A549 (cell line): ENCODE measurements around the gene DNASE1L1. TPM values are rescaled to one million over a fixed set of nuclear protein-coding genes. Genes with fewer than 3 reads are reported as not detected.
A peak's percentile ranks its signal among the peaks of the same experiment; 100 is the strongest.

ENCODE experiments used
- ATAC-seq, 2 experiments: fragments of 200-7000 bp in 1 of 2; fragments of >200 bp in 1 of 2; cut with Nextera tagmentation in 1 of 2; cut with Tn5 transposase in 1 of 2; 3 replicates each; pipeline versions ENCODE4 v1.8.0 to v1.9.1; 2018 to 2020; ENCODE audit warnings: mild to moderate bottlenecking in 1 of 2, moderate library complexity in 1 of 2
- CTCF ChIA-PET: fragments of 300-600 bp; sonication (Branson Sonifier 250); formaldehyde crosslinking; extraction: SDS; loops from one replicate; lab custom pipeline; 2021; ENCODE audit warnings: antibody characterized with exemption, inconsistent platforms; lab: Yijun Ruan, JAX
- POLR2A ChIA-PET: fragments of 350-600 bp; formaldehyde crosslinking; extraction: SDS; loops from one replicate; lab custom pipeline; 2021; ENCODE audit warnings: antibody characterized with exemption, inconsistent platforms; lab: Yijun Ruan, JAX
- DNase-seq, 2 experiments: peaks; one replicate each; pipeline versions ENCODE4 v3.0.0 to v3.0.0-alpha.2; 2011 to 2016; ENCODE audit warnings: low read depth in 1 of 2, low spot score in 1 of 2
- FAIRE-seq: peaks from 2 replicates; lab custom pipeline; 2011; peaks lifted over from hg19 to GRCh38; lab: Jason Lieb, UNC
- H3K27ac ChIP-seq, 2 experiments: fragments of >200 bp; sonication (Bioruptor Twin); formaldehyde crosslinking; 3 replicates each; pipeline ENCODE4 v1.5.1; 2016 to 2017
- H3K4me1 ChIP-seq: fragments of >200 bp; sonication (Bioruptor Twin); formaldehyde crosslinking; 3 replicates; pipeline ENCODE4 v1.6.1; 2016
- H3K4me2 ChIP-seq: fragments of >200 bp; sonication (Bioruptor Twin); formaldehyde crosslinking; 3 replicates; pipeline ENCODE4 v1.6.1; 2016
- H3K4me3 ChIP-seq: fragments of >200 bp; sonication (Bioruptor Twin); formaldehyde crosslinking; 3 replicates; pipeline ENCODE4 v1.5.1; 2016
- H3K9me3 ChIP-seq: fragments of >200 bp; sonication (Bioruptor Twin); formaldehyde crosslinking; 3 replicates; pipeline ENCODE4 v1.6.1; 2016
- ATOH8 ChIP-seq: fragments of 250-450 bp; sonication (Bioruptor Pico); IDR thresholded peaks from 2 replicates; pipeline ENCODE4 v1.5.0; 2020; ENCODE audit warnings: low read depth, mild to moderate bottlenecking, moderate library complexity
- BCL3 ChIP-seq: fragments of >200 bp; sonication (Bioruptor Twin); formaldehyde crosslinking; IDR thresholded peaks from 3 replicates; pipeline ENCODE4 v1.6.1; 2016
- E2F6 ChIP-seq: IDR thresholded peaks from 2 replicates; pipeline ENCODE4 v1.6.1; 2012; ENCODE audit warnings: low read depth, borderline replicate concordance
- ESRRA ChIP-seq: fragments of 150-350 bp; IDR thresholded peaks from 2 replicates; pipeline ENCODE4 v1.6.1; 2014; ENCODE audit warnings: mild to moderate bottlenecking, low read length, borderline replicate concordance
- HOXB13 ChIP-seq: fragments of 250-450 bp; sonication (Bioruptor Pico); IDR thresholded peaks from 2 replicates; pipeline ENCODE4 v1.5.0; 2020; ENCODE audit warnings: low read depth, mild to moderate bottlenecking, moderate library complexity
- HOXB5 ChIP-seq: fragments of 250-450 bp; sonication (Bioruptor Pico); IDR thresholded peaks from 2 replicates; pipeline ENCODE4 v1.5.0; 2020; ENCODE audit warnings: mild to moderate bottlenecking, moderate library complexity
- JUN ChIP-seq, 2 experiments: fragments of >200 bp; sonication (Bioruptor Twin); formaldehyde crosslinking; IDR thresholded peaks; 2 replicates in 1 of 2; 3 replicates in 1 of 2; pipeline ENCODE4 v1.6.1; 2016 to 2017
- JUNB ChIP-seq: fragments of >200 bp; sonication (Bioruptor Twin); formaldehyde crosslinking; IDR thresholded peaks from 2 replicates; pipeline ENCODE4 v1.6.1; 2016
- KDM1A ChIP-seq: fragments of 200-600 bp; sonication (generic); IDR thresholded peaks from 2 replicates; pipeline ENCODE4 v1.6.1; 2016; ENCODE audit warnings: low read depth, mild to moderate bottlenecking
- KDM5A ChIP-seq: fragments of 200-600 bp; sonication (generic); IDR thresholded peaks from 2 replicates; pipeline ENCODE4 v1.6.1; 2016; ENCODE audit warnings: antibody characterized with exemption, mild to moderate bottlenecking
- MAX ChIP-seq: IDR thresholded peaks from 2 replicates; pipeline ENCODE4 v1.6.1; 2012
- PBX3 ChIP-seq: IDR thresholded peaks from 2 replicates; pipeline ENCODE4 v1.6.1; 2012
- PHF8 ChIP-seq: fragments of 200-600 bp; sonication (generic); IDR thresholded peaks from 2 replicates; pipeline ENCODE4 v1.6.1; 2016; ENCODE audit warnings: low read depth, mild to moderate bottlenecking, antibody characterized with exemption, moderate library complexity, borderline replicate concordance
- POLR2A ChIP-seq: IDR thresholded peaks from 2 replicates; pipeline ENCODE4 v1.6.1; 2012; ENCODE audit warnings: mild to moderate bottlenecking, low read length
- RFX5 ChIP-seq: fragments of 450-650 bp; IDR thresholded peaks from 2 replicates; pipeline ENCODE4 v1.7.1; 2014; ENCODE audit warnings: antibody characterized with exemption, mild to moderate bottlenecking, moderate library complexity
- RNF2 ChIP-seq: fragments of 200-600 bp; sonication (generic); IDR thresholded peaks from 2 replicates; pipeline ENCODE4 v1.6.1; 2016; ENCODE audit warnings: low read depth, mild to moderate bottlenecking, antibody characterized with exemption, moderate library complexity, borderline replicate concordance
- TP53 ChIP-seq: fragments of 250-450 bp; sonication (Bioruptor Pico); IDR thresholded peaks from 2 replicates; pipeline ENCODE4 v1.5.0; 2021; ENCODE audit warnings: mild to moderate bottlenecking, moderate library complexity
- USF2 ChIP-seq: fragments of 450-650 bp; IDR thresholded peaks from 2 replicates; pipeline ENCODE4 v1.6.1; 2014; ENCODE audit warnings: antibody characterized with exemption
- WGBS: methylation state at CpG from one replicate; pipeline ENCODE4 v1.1.6; 2017; ENCODE audit errors: missing lambda C conversion rate; 5-methylcytosine and 5-hydroxymethylcytosine counted together
- polyA plus RNA-seq, 4 experiments: library from polyadenylated mRNA; depleted of rRNA in 3 of 4; stranded (reverse); fragments of >200 nt; fragmentation: RNase III in 1 of 4; extraction: RNeasy Plus Mini Kit Qiagen cat#74134 plus additional on column Dnase treatment in 1 of 4; gene quantifications; 2 replicates in 3 of 4; 3 replicates in 1 of 4; pipeline ENCODE4 v1.2.3, GENCODE V29; 2011 to 2017

The DNASE1L1 gene
- polyA plus RNA-seq, 2 of the 4 experiments (the other 2 are of a cell fraction), result 14.3 to 24.5 TPM

GRCh38 chrX:154428176-154429171, 19.4 kb upstream of the DNASE1L1 start, which contains the start of gene ATP6AP1:
ATP6AP1 (plus strand) TSS chrX:154428677; CDS start chrX:154428693, 16 bp downstream.
- ChIA-PET CTCF (interaction anchor here (1.2 kb wide), 1 partner anchor 13 kb away, joined by 3 read pairs; no protein-coding TSS in a partner anchor), POLR2A (interaction anchor here (1.0 to 1.5 kb wide), 2 partner anchors 16 to 30 kb away, joined by 3 to 7 read pairs; partner anchors contain the start of gene RPL10)
- Histone ChIP-seq H3K9me3 (no peaks in the 10 kb centered on the region), H3K4me2 (peak within 1 kb of the TSS; percentile 88), H3K27ac (peak within 1 kb of the TSS; percentile 80 to 91), H3K4me1 (peaks cover 11% of the 10 kb centered on the region; the same call in 2 of the 3 replicates), H3K4me3 (peak within 1 kb of the TSS; percentile 73)
- WGBS, result 9% methylated on average over 34 of the region's 87 CpGs
- peak; percentile 57; the same call in 1 of the 2 replicates for TF ChIP-seq KDM1A
- TF ChIP-seq KDM5A, result peak; percentile 82
- TF ChIP-seq BCL3, result no peak
- no peak for TF ChIP-seq JUNB
- TF ChIP-seq HOXB5 (CRISPR knock-in tag), result no peak
- peak; percentile 79 for TF ChIP-seq POLR2A
- peak; percentile 98 for TF ChIP-seq PBX3
- 0 out of 2 replicates have a peak, but pooled peaks have one; percentile 51 for TF ChIP-seq RFX5
- no peak for TF ChIP-seq ATOH8 (CRISPR knock-in tag)
- peak; percentile 83 for TF ChIP-seq USF2
- TF ChIP-seq E2F6, result peak; percentile 86; the same call in 1 of the 2 replicates
- TF ChIP-seq MAX, result peak; percentile 72; the same call in 1 of the 2 replicates
- TF ChIP-seq JUN (IDR thresholded peaks at IDR 0.05), result peak in 1 of 2 experiments; percentile 73; a peak in 3 of 5 replicates
- peak; percentile 37 for TF ChIP-seq PHF8
- FAIRE-seq, result peak; percentile 100
- peak; percentile 99 for ATAC-seq
- DNase-seq, result peak; percentile 83 to 97

GRCh38 chrX:154426916-154427770, 18.1 kb upstream of the DNASE1L1 start:
- H3K27ac ChIP-seq, result no peak overlapping the region; a peak in 1 of 6 replicates
- FAIRE-seq, result no peak
- 89% methylated on average over 12 of the region's 13 CpGs for WGBS
- TF ChIP-seq RNF2 (no peak), HOXB13 (CRISPR knock-in tag) (no peak), TP53 (CRISPR knock-in tag) (no peak), ESRRA (no peak)
- TF ChIP-seq, all 56 proteins: peak for 0
- ChIA-PET CTCF (interaction anchor here (0.6 to 1.6 kb wide), 5 partner anchors 11 to 104 kb away, joined by 3 to 5 read pairs (median 3); partner anchors contain the start of gene DNASE1L1), POLR2A (interaction anchor here (1.5 kb wide), 1 partner anchor 29 kb away, joined by 7 read pairs; the partner anchor contains the start of gene RPL10)
- H3K4me3 ChIP-seq, result no peak overlapping the region; the same call in 2 of the 3 replicates
- H3K4me2 ChIP-seq, result peak overlapping the region; percentile 73
- H3K4me1 ChIP-seq, result peaks cover 11% of the 10 kb centered on the region; the same call in 2 of the 3 replicates
- no peak for ATAC-seq
- DNase-seq, result no peak
- H3K9me3 ChIP-seq, result no peaks in the 10 kb centered on the region
